ENCODE measurements around the gene HACD3. TPM values are rescaled to one million over a fixed set of nuclear protein-coding genes. Genes with fewer than 3 reads are reported as not detected.
A peak's percentile ranks its signal among the peaks of the same experiment; 100 is the strongest.
"Not testable (repeated sequence)": the region's sequence is repeated elsewhere in the genome, so short reads cannot be mapped to it uniquely, and the experiment has no call there.

The HACD3 gene
- total RNA-seq, 1 donor from 2014 or later = 69.9 TPM

DNA sequence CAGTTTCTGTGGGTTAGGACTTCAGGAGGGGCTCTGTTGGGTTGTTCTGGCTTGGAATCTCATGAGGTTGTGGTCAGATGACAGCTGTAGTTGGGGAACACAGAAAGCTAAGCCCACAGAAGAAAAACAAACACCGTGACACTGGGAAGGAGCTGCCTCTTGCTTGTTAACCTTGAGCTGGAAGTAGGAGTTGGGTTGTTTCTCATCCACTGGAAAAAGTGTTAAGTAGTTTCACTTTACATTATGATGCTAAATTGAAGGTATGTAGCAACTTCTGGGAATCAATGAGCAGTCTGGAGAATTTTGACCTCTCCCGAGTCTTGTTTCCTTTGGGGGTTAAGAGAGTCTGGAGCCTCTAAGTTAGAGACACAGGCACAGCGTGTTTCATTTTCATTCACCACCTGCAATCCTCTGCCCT lies 20.4 kb downstream of the HACD3 start:
- TF ChIP-seq, protein P1, sequence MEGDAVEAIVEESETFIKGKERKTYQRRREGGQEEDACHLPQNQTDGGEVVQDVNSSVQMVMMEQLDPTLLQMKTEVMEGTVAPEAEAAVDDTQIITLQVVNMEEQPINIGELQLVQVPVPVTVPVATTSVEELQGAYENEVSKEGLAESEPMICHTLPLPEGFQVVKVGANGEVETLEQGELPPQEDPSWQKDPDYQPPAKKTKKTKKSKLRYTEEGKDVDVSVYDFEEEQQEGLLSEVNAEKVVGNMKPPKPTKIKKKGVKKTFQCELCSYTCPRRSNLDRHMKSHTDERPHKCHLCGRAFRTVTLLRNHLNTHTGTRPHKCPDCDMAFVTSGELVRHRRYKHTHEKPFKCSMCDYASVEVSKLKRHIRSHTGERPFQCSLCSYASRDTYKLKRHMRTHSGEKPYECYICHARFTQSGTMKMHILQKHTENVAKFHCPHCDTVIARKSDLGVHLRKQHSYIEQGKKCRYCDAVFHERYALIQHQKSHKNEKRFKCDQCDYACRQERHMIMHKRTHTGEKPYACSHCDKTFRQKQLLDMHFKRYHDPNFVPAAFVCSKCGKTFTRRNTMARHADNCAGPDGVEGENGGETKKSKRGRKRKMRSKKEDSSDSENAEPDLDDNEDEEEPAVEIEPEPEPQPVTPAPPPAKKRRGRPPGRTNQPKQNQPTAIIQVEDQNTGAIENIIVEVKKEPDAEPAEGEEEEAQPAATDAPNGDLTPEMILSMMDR (IDR thresholded peaks at IDR 0.05) = no peak
- H3K9me3 Mint-ChIP-seq (ENCODE audit: low read depth) = no peaks in the 10 kb centered on the region
- H3K27me3 Mint-ChIP-seq (ENCODE audit: low read depth) = no peaks in the 10 kb centered on the region
- H3K4me3 Mint-ChIP-seq (ENCODE audit: unreplicated experiment) = no peak overlapping the region
- peaks cover 21% of the 10 kb centered on the region for H3K4me1 Mint-ChIP-seq (ENCODE audit: low read depth)
- peaks cover 5% of the 10 kb centered on the region for H3K36me3 Mint-ChIP-seq (ENCODE audit: low read depth)
- peak overlapping the region; percentile 88 for H3K27ac Mint-ChIP-seq (ENCODE audit: unreplicated experiment)
- no peak for DNase-seq (ENCODE audit: low spot score)

DNA sequence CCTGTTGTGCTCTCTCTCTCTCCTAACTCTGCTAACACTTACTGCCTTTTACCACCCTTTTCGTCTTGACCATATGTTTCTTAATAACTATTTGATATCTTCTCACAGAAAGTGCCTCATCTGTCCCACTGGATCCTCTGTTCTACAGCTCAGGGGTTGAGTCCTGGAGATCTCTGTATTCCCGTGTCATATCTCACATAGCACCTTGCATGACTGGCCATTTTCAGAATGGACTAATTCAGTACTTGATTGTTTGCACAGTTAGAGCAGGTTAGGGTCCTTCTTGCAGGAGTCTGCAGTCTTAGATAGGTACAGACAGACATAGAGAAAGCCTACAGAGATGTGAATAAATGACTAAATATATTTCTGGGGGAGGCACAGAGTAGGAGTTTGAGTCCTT lies 20.9 kb downstream of the HACD3 start:
- TF ChIP-seq, protein P1 (IDR thresholded peaks at IDR 0.05) = no peak
- Mint-ChIP-seq H3K4me1 (ENCODE audit: low read depth) (peaks cover 21% of the 10 kb centered on the region), H3K4me3 (ENCODE audit: unreplicated experiment) (no peak overlapping the region), H3K36me3 (ENCODE audit: low read depth) (peaks cover 5% of the 10 kb centered on the region), H3K9me3 (ENCODE audit: low read depth) (no peaks in the 10 kb centered on the region), H3K27ac (ENCODE audit: unreplicated experiment) (peak overlapping the region; percentile 88), H3K27me3 (ENCODE audit: low read depth) (no peaks in the 10 kb centered on the region)
- DNase-seq (ENCODE audit: low spot score) = no peak

DNA sequence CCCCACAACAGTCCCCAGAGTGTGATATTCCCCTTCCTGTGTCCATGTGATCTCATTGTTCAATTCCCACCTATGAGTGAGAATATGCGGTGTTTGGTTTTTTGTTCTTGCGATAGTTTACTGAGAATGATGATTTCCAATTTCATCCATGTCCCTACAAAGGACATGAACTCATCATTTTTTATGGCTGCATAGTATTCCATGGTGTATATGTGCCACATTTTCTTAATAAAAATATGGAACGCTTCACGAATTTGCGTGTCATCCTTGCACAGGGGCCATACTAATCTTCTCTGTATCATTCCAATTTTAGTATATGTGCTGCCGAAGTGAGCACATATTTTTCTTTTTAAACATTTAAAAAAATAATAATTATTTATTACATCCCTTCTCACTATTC lies 22.6 kb downstream of the HACD3 start:
- H3K27me3 Mint-ChIP-seq (ENCODE audit: low read depth); H3K27ac Mint-ChIP-seq (ENCODE audit: unreplicated experiment); H3K9me3 Mint-ChIP-seq (ENCODE audit: low read depth); H3K4me3 Mint-ChIP-seq (ENCODE audit: unreplicated experiment); DNase-seq (ENCODE audit: low spot score): not testable (repeated sequence)
- peaks cover 14% of the 10 kb centered on the region for H3K36me3 Mint-ChIP-seq (ENCODE audit: low read depth)
- peaks cover 17% of the 10 kb centered on the region for H3K4me1 Mint-ChIP-seq (ENCODE audit: low read depth)

DNA sequence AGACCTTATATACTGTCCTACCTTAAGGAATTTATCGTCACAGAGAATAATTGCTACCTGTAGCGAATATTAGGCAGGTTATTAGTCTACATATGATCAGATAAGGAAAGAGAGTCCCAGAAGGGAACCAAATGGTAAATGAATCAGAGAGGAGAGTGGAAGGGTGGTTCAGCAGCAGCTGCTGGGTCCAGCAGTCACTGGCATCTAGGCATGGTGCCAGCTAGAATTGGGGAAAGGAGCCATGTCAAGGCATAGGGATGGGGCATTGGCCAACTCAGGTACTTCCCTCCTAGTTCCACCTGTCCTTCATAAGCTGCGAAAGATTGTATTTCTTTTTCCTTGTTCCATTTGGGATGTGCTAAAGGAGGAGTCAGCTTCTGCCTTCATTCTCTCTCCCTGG lies 23.4 kb downstream of the HACD3 start:
- Mint-ChIP-seq H3K27me3 (ENCODE audit: low read depth) (no peaks in the 10 kb centered on the region), H3K27ac (ENCODE audit: unreplicated experiment) (no peak overlapping the region), H3K36me3 (ENCODE audit: low read depth) (peaks cover 22% of the 10 kb centered on the region), H3K4me3 (ENCODE audit: unreplicated experiment) (no peak overlapping the region), H3K9me3 (ENCODE audit: low read depth) (no peaks in the 10 kb centered on the region), H3K4me1 (ENCODE audit: low read depth) (peaks cover 17% of the 10 kb centered on the region)
- TF ChIP-seq, protein P1 (IDR thresholded peaks at IDR 0.05) = no peak
- DNase-seq (ENCODE audit: low spot score) = no peak

DNA sequence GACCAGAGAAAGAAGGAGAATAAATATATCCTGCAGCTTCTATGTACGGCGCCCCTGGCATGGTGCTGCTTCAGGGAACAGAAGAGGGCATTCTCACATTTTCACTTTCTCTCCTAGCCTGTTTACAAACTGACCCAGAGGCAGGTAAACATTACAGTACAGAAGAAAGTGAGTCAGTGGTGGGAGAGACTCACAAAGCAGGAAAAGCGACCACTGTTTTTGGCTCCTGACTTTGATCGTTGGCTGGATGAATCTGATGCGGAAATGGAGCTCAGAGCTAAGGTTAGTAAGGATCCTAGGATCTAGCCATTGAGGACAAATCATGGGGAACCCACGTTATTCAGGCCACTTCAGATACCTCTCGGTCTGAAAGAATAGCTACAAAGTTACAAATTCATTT lies 26.4 kb downstream of the HACD3 start:
- Mint-ChIP-seq H3K36me3 (ENCODE audit: low read depth) (peaks cover 30% of the 10 kb centered on the region), H3K27ac (ENCODE audit: unreplicated experiment) (no peak overlapping the region), H3K27me3 (ENCODE audit: low read depth) (no peaks in the 10 kb centered on the region), H3K4me1 (ENCODE audit: low read depth) (no peaks in the 10 kb centered on the region), H3K9me3 (ENCODE audit: low read depth) (no peaks in the 10 kb centered on the region), H3K4me3 (ENCODE audit: unreplicated experiment) (no peak overlapping the region)
- no peak for DNase-seq (ENCODE audit: low spot score)
- TF ChIP-seq, protein P1 (IDR thresholded peaks at IDR 0.05) = no peak

DNA sequence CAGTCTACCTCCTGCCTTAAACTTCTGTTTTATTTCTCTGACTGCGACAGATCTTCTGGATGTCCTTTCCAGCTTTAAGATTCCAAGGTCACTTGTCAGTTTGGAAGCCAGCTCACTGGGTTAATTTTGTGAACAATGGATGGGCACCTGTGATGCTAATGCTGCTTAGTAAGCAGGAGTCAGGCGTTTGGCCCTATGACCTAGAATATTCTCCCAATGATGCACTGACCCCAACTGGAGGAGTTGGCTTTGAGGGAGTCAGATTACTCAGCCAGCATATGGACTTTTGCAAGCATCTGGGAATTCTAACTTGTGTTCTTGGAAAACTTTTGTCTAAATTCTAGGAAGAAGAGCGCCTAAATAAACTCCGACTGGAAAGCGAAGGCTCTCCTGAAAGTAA lies 28.1 kb downstream of the HACD3 start:
- Mint-ChIP-seq H3K27ac (ENCODE audit: unreplicated experiment) (no peak overlapping the region), H3K27me3 (ENCODE audit: low read depth) (no peaks in the 10 kb centered on the region), H3K4me1 (ENCODE audit: low read depth) (no peaks in the 10 kb centered on the region), H3K9me3 (ENCODE audit: low read depth) (no peaks in the 10 kb centered on the region), H3K4me3 (ENCODE audit: unreplicated experiment) (no peak overlapping the region), H3K36me3 (ENCODE audit: low read depth) (peaks cover 39% of the 10 kb centered on the region)
- no peak for DNase-seq (ENCODE audit: low spot score)
- TF ChIP-seq, protein P1 (IDR thresholded peaks at IDR 0.05) = no peak

All from chondrocyte (in vitro differentiated cells).